Small intestine (tissue), 7 donors: ENCODE results near the gene EDAR. TPM values are rescaled to one million over a fixed set of nuclear protein-coding genes. Genes with fewer than 3 reads are reported as not detected.

Experiments used
- DNase-seq, 2 donors: peaks; one replicate each; pipeline versions ENCODE4 v3.0.0 to v3.0.0-alpha.2; 2013
- FAIRE-seq: peaks from 2 replicates; lab custom pipeline; 2012; peaks lifted over from hg19 to GRCh38; lab: Jason Lieb, UNC
- H3K27ac ChIP-seq, 3 donors: one replicate each; pipeline ENCODE4 v1.5.1; 2013; ENCODE audit warnings: low read length in 2 of 3, mild to moderate bottlenecking in 2 of 3, control low read depth in 1 of 3, inconsistent platforms in 1 of 3, low read depth in 1 of 3, moderate library complexity in 1 of 3
- H3K27me3 ChIP-seq, 3 donors: one replicate each; pipeline ENCODE4 v1.6.1; 2013; ENCODE audit warnings: low read length in 3 of 3, inconsistent platforms in 1 of 3; ENCODE audit not compliant: control insufficient read depth in 3 of 3, insufficient read depth in 3 of 3
- H3K36me3 ChIP-seq, 3 donors: one replicate each; pipeline ENCODE4 v1.6.1; 2013; ENCODE audit warnings: low read length in 3 of 3, inconsistent platforms in 1 of 3, low read depth in 1 of 3, mild to moderate bottlenecking in 1 of 3, moderate library complexity in 1 of 3; ENCODE audit not compliant: control insufficient read depth in 3 of 3, insufficient read depth in 2 of 3
- H3K4me1 ChIP-seq, 3 donors: one replicate each; pipeline ENCODE4 v1.6.1; 2013; ENCODE audit warnings: low read length in 2 of 3, inconsistent platforms in 1 of 3, low read depth in 1 of 3, mild to moderate bottlenecking in 1 of 3, moderate library complexity in 1 of 3; ENCODE audit not compliant: control insufficient read depth in 3 of 3, insufficient read depth in 2 of 3
- H3K4me3 ChIP-seq, 3 donors: one replicate each; pipeline ENCODE4 v1.5.1; 2013; ENCODE audit warnings: low read length in 3 of 3, control low read depth in 1 of 3, inconsistent platforms in 1 of 3, low read depth in 1 of 3, mild to moderate bottlenecking in 1 of 3, moderate library complexity in 1 of 3
- H3K9me3 ChIP-seq, 2 donors: one replicate each; pipeline ENCODE4 v1.6.1; 2013; ENCODE audit warnings: low read depth in 1 of 2, low read length in 1 of 2; ENCODE audit not compliant: control insufficient read depth in 2 of 2, insufficient read depth in 1 of 2
- WGBS, 3 donors: extraction: QIAGEN DNeasy Blood & Tissue Kit; methylation state at CpG; one replicate each; pipeline ENCODE4 v1.1.7; 2013; 5-methylcytosine and 5-hydroxymethylcytosine counted together
- polyA plus RNA-seq, 4 donors: library from polyadenylated mRNA; stranded (reverse) in 3 of 4; unstranded in 1 of 4; fragments of 200-250 nt in 3 of 4; fragments of 120-200 nt in 1 of 4; gene quantifications; one replicate each; pipeline versions ENCODE4 v1.2.1 to v1.2.3, GENCODE V29; 2013
- donor health status: healthy with polysubstance abuse.
- donor health status: control.
- donor health status: control.
- donor health status: Bipolar disorder and iron deficiency.
- donor health status: healthy.

Gene EDAR
- polyA plus RNA-seq, 4 donors: 0.09 to 1.8 TPM; not detected in 2

- H3K9me3 ChIP-seq: no peaks in the 10 kb centered on the region
- WGBS, 3 donors: 61 to 77% (median 67%) methylated on average over 7 of the region's 7 CpGs
- H3K36me3 ChIP-seq: no peaks in the 10 kb centered on the region
- peak overlapping the region in 1 of 3 donors; percentile 22 for H3K27ac ChIP-seq
- H3K4me1 ChIP-seq: peaks cover 0 to 3% (median 0%) of the 10 kb centered on the region in 3 donors
- peaks cover 0 to 32% (median 0%) of the 10 kb centered on the region in 3 donors for H3K27me3 ChIP-seq
- no peak overlapping the region for H3K4me3 ChIP-seq
- FAIRE-seq: no peak
- no peak for DNase-seq
Measured at GRCh38 chr2:108981846-108982245, 7.2 kb downstream of the EDAR start.

DNA sequence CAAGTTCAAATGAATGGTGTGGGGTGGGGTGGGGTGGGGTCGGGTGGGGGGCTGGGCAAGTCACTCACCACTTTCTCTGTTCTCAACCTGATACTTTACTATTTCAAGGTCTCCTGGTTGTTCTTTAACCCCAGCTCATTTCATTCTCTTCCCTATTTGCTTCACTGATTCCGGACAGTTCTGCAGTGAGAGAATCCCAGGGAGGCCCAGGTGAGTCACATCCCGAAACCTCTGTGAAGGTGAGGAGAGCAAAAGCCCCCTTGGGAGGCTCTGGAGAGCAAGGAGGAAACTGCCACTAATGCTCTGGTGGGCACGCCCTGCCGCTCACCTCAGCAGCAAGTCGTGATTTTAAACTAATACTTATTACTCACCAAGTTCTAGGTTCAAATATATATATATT is 8.9 kb downstream of the EDAR start:
- H3K27me3 ChIP-seq: peaks cover 0 to 39% (median 0%) of the 10 kb centered on the region in 3 donors
- no peaks in the 10 kb centered on the region for H3K9me3 ChIP-seq
- H3K27ac ChIP-seq: no peak overlapping the region
- peaks cover 0 to 3% (median 0%) of the 10 kb centered on the region in 3 donors for H3K4me1 ChIP-seq
- DNase-seq: no peak
- no peak overlapping the region for H3K4me3 ChIP-seq
- FAIRE-seq: no peak
- WGBS, 3 donors: 59 to 76% (median 74%) methylated on average over 6 of the region's 6 CpGs
- no peaks in the 10 kb centered on the region for H3K36me3 ChIP-seq

GRCh38 chr2:108979461-108979860 is 9.6 kb downstream of the EDAR start:
- Histone ChIP-seq H3K4me1 (peaks cover 0 to 3% (median 0%) of the 10 kb centered on the region in 3 donors), H3K9me3 (no peaks in the 10 kb centered on the region), H3K27me3 (peaks cover 0 to 43% (median 0%) of the 10 kb centered on the region in 3 donors), H3K36me3 (no peaks in the 10 kb centered on the region), H3K4me3 (no peak overlapping the region), H3K27ac (no peak overlapping the region)
- 84 to 97% (median 91%) methylated on average over 3 of the region's 3 CpGs for WGBS, 3 donors
- FAIRE-seq (no peak), DNase-seq (no peak)

- 26 to 32% (median 30%) methylated on average over 7 of the region's 7 CpGs for WGBS, 3 donors
- Histone ChIP-seq H3K27me3 (peaks cover 0 to 36% (median 0%) of the 10 kb centered on the region in 3 donors), H3K27ac (no peak overlapping the region), H3K9me3 (no peaks in the 10 kb centered on the region), H3K36me3 (no peaks in the 10 kb centered on the region), H3K4me3 (no peak overlapping the region), H3K4me1 (peaks cover 0 to 3% (median 0%) of the 10 kb centered on the region in 3 donors)
- FAIRE-seq: no peak
- no peak for DNase-seq
Measured at GRCh38 chr2:108978709-108979111, 10.3 kb downstream of the EDAR start.

DNA sequence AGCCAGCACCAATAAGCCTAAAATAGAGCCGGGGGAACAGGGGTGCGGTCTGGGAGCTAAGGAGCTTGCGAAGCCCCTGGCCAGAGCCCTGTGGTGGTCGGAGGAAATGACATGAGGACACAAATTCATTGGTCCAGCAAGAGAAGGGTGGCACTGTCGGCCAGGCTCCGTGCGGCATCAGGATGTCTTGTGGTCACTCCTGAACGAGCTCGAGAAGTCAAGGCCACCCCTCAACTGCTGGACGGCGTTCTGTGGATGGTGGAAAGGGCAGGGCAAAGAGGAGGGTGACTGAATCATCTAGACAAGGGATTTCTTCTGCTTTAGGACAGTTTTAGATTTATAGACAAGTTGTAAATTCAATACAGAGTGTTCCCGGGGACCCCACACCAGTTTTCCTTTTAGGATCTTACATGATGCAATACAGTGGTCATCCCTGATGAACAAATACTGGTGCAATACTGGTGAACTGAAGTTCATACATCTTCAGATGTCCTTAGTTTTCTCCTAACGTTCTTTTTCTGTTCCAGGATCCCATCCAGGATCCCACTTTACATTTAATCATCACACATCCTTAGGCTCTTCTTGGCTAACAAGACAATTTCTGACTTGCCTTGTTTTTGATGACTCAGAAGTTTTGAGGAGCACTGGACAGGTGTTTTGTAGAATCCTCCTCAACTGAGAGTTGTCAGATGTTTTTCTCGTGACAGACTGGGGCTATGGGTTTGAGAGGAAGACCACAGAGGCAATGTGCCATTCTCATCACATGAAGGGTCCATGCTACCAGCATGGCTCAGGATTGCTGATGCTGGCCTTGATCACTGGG is 13.2 kb downstream of the EDAR start:
- 88% methylated on average over 14 of the region's 14 CpGs for WGBS, 3 donors
- FAIRE-seq (no peak), DNase-seq (no peak)
- H3K4me1 ChIP-seq: peaks cover 3 to 7% (median 4%) of the 10 kb centered on the region in 3 donors
- H3K9me3 ChIP-seq: no peaks in the 10 kb centered on the region
- no peak overlapping the region for H3K27ac ChIP-seq
- no peak overlapping the region for H3K4me3 ChIP-seq
- peaks cover 0 to 23% (median 0%) of the 10 kb centered on the region in 3 donors for H3K27me3 ChIP-seq
- no peaks in the 10 kb centered on the region for H3K36me3 ChIP-seq

- Histone ChIP-seq H3K36me3 (no peaks in the 10 kb centered on the region), H3K27ac (peak overlapping the region in 1 of 3 donors; percentile 29), H3K4me3 (no peak overlapping the region), H3K9me3 (no peaks in the 10 kb centered on the region), H3K27me3 (peaks cover 0 to 23% (median 0%) of the 10 kb centered on the region in 3 donors), H3K4me1 (peaks cover 2 to 12% (median 4%) of the 10 kb centered on the region in 3 donors)
- no peak for DNase-seq
- WGBS, 3 donors: 63 to 81% (median 66%) methylated on average over 4 of the region's 4 CpGs
- no peak for FAIRE-seq
Measured at GRCh38 chr2:108974674-108975073, 14.3 kb downstream of the EDAR start.

DNA sequence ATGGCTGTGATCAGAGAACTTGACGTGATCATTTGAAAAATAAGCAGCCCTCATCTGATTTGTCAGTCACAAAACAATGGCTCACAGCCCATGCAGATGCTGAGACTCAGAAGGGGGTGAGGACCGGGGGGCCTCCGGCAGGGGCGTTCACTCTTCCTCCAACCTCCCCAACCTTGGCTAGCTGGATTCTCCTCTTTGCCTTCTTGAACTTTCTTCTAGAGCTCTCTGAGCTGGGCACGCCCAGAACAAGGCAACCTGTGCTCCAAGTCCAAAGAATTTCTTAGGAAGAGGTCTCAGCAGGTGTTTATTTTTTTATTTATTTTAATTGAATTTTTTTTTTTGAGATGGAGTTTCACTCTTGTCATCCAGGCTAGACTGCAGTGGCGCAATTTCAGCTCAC is 16.4 kb downstream of the EDAR start:
- no peak overlapping the region for H3K4me3 ChIP-seq
- 35 to 79% (median 59%) methylated on average over 6 of the region's 6 CpGs for WGBS, 3 donors
- H3K36me3 ChIP-seq: no peaks in the 10 kb centered on the region
- DNase-seq (peak in 1 of 2 donors; percentile 80), FAIRE-seq (no peak)
- H3K27ac ChIP-seq: peak overlapping the region in 2 of 3 donors; percentile 77 to 78
- H3K4me1 ChIP-seq: peaks cover 4 to 12% (median 4%) of the 10 kb centered on the region in 3 donors
- peaks cover 0 to 13% (median 0%) of the 10 kb centered on the region in 3 donors for H3K27me3 ChIP-seq
- no peaks in the 10 kb centered on the region for H3K9me3 ChIP-seq

- Histone ChIP-seq H3K4me1 (peaks cover 4 to 12% (median 4%) of the 10 kb centered on the region in 3 donors), H3K36me3 (no peaks in the 10 kb centered on the region), H3K27ac (peak overlapping the region in 2 of 3 donors; percentile 77 to 78), H3K27me3 (peaks cover 0 to 15% (median 0%) of the 10 kb centered on the region in 3 donors), H3K4me3 (no peak overlapping the region), H3K9me3 (no peaks in the 10 kb centered on the region)
- 33 to 65% (median 44%) methylated on average over 22 of the region's 22 CpGs for WGBS, 3 donors
- FAIRE-seq: no peak
- peak in 1 of 2 donors; percentile 93 for DNase-seq
Measured at GRCh38 chr2:108971661-108972566, 17.1 kb downstream of the EDAR start.
